MCF 10A (cell line): ENCODE results near the gene WFS1. TPM values are rescaled to one million over a fixed set of nuclear protein-coding genes. Genes with fewer than 3 reads are reported as not detected.

ENCODE experiments used
- BruUV-seq: library from RNA; stranded (reverse); fragments of 400-500 nt; replicated peaks from 2 replicates; lab custom pipeline; 2021; lab: Mats Ljungman, UMichigan
- CTCF ChIA-PET: fragments of 300-600 bp; sonication (Branson Sonifier 250); formaldehyde crosslinking; extraction: SDS; loops from one replicate; lab custom pipeline; 2021; ENCODE audit warnings: antibody characterized with exemption, inconsistent platforms; lab: Yijun Ruan, JAX
- POLR2A ChIA-PET: fragments of 300-600, 350-650 bp; sonication (Branson Sonifier 250); formaldehyde crosslinking; extraction: SDS; loops from one replicate; lab custom pipeline; 2020; ENCODE audit warnings: antibody characterized with exemption, inconsistent platforms; lab: Yijun Ruan, JAX
- DNase-seq: peaks from one replicate; pipeline ENCODE4 v3.0.0-alpha.2; 2018; ENCODE audit not compliant: unreplicated experiment
- H3K27ac Mint-ChIP-seq: one replicate; pipeline ENCODE4 v1.8.0; 2022; ENCODE audit warnings: mild to moderate bottlenecking, low read depth, mixed read lengths; ENCODE audit not compliant: unreplicated experiment
- H3K27me3 Mint-ChIP-seq: one replicate; pipeline ENCODE4 v1.8.0; 2022; ENCODE audit warnings: mixed read lengths; ENCODE audit not compliant: insufficient read depth, unreplicated experiment
- H3K36me3 Mint-ChIP-seq: one replicate; pipeline ENCODE4 v1.8.0; 2022; ENCODE audit warnings: mild to moderate bottlenecking, moderate library complexity, mixed read lengths; ENCODE audit not compliant: insufficient read depth, unreplicated experiment
- H3K4me1 Mint-ChIP-seq: one replicate; pipeline ENCODE4 v1.8.0; 2022; ENCODE audit warnings: mixed read lengths; ENCODE audit not compliant: insufficient read depth, unreplicated experiment
- H3K4me3 Mint-ChIP-seq: one replicate; pipeline ENCODE4 v1.8.0; 2022; ENCODE audit warnings: mild to moderate bottlenecking, moderate library complexity, mixed read lengths; ENCODE audit not compliant: unreplicated experiment
- H3K9me3 Mint-ChIP-seq: one replicate; pipeline ENCODE4 v1.8.0; 2022; ENCODE audit warnings: mixed read lengths; ENCODE audit not compliant: unreplicated experiment
- intact Hi-C: fragments of 100-400 bp; cut with micrococcal nuclease; formaldehyde crosslinking; loops from 2 replicates; pipeline ENCODE4 v1.14.1; 2022
- total RNA-seq: library from RNA; stranded (reverse); gene quantifications from 2 replicates; pipeline ENCODE4 v1.2.3, GENCODE V29; 2022
- TF ChIP-seq, protein P1 (sequence below): fragments of 200-600 bp; IDR thresholded peaks from one replicate; pipeline ENCODE4 v1.8.0; 2022; ENCODE audit warnings: antibody characterized with exemption, mild to moderate bottlenecking; ENCODE audit not compliant: unreplicated experiment

The WFS1 gene
- total RNA-seq, 1 experiment from 2014 or later: 41.7 TPM

DNA sequence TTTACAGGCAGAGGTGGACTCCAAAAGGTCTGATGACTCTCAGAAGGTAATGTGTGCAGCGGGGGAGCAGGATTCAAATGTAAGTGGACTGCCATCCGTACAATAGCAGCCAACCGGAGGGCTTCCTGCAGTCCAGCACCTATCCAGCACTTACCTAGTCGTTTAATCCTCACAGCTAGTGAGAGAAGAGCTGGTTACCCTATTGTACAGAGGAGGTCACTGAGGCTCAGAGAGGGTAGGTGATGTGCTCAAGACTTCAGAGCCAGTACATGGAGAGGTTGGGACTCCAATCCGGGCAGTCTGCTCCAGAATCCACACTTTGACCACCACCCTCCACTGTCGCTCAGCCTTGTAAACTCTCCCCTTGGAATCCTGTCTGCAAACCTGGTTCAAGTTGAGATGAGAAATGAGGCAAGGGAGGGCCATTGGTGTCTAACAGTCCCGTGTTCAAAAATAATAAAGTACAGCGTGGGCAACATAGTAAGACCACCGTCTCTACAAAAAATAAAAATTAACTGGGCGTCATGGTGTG is 46.8 kb upstream of the WFS1 start:
- H3K4me1 Mint-ChIP-seq: no peaks in the 10 kb centered on the region
- H3K36me3 Mint-ChIP-seq: peaks cover 4% of the 10 kb centered on the region
- H3K27ac Mint-ChIP-seq: no peak overlapping the region
- POLR2A ChIA-PET: no interaction called here
- no TSS peak for BruUV-seq
- CTCF ChIA-PET: no interaction called here
- intact Hi-C loops: no loop called here
- H3K27me3 Mint-ChIP-seq: peaks cover 2% of the 10 kb centered on the region
- DNase-seq: no peak
- H3K9me3 Mint-ChIP-seq: no peaks in the 10 kb centered on the region
- TF ChIP-seq, protein P1, sequence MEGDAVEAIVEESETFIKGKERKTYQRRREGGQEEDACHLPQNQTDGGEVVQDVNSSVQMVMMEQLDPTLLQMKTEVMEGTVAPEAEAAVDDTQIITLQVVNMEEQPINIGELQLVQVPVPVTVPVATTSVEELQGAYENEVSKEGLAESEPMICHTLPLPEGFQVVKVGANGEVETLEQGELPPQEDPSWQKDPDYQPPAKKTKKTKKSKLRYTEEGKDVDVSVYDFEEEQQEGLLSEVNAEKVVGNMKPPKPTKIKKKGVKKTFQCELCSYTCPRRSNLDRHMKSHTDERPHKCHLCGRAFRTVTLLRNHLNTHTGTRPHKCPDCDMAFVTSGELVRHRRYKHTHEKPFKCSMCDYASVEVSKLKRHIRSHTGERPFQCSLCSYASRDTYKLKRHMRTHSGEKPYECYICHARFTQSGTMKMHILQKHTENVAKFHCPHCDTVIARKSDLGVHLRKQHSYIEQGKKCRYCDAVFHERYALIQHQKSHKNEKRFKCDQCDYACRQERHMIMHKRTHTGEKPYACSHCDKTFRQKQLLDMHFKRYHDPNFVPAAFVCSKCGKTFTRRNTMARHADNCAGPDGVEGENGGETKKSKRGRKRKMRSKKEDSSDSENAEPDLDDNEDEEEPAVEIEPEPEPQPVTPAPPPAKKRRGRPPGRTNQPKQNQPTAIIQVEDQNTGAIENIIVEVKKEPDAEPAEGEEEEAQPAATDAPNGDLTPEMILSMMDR: no peak
- H3K4me3 Mint-ChIP-seq: no peak overlapping the region

DNA sequence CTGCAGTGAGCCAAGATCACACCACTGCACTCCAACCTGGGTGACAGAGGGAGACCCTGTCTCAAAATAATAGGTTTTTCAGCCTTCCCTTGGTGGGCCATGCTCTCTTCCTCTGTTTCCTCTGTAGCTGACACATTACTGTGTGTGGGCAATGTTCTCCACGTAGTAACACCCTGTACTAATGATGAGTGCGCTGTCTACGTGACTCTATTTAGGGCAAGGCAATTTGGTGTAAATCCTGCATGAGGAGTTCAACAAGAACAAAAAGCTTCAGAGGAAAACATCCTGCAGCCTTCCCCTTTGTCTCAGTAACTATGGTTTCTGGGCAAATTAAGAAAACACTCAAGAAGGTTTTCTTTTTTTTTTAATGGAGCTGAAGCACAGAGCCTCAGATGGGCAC is 44.9 kb upstream of the WFS1 start:
- Mint-ChIP-seq H3K9me3 (no peaks in the 10 kb centered on the region), H3K27ac (no peak overlapping the region), H3K4me3 (no peak overlapping the region), H3K4me1 (no peaks in the 10 kb centered on the region), H3K36me3 (peaks cover 4% of the 10 kb centered on the region), H3K27me3 (no peaks in the 10 kb centered on the region)
- DNase-seq: no peak
- POLR2A ChIA-PET: no interaction called here
- intact Hi-C loops: no loop called here
- TF ChIP-seq, protein P1: no peak
- CTCF ChIA-PET: interaction anchor here (0.6 to 1.3 kb wide), 5 partner anchors 36 to 413 kb away, joined by 3 to 4 read pairs (median 3); no protein-coding TSS in a partner anchor
- BruUV-seq: no TSS peak

DNA sequence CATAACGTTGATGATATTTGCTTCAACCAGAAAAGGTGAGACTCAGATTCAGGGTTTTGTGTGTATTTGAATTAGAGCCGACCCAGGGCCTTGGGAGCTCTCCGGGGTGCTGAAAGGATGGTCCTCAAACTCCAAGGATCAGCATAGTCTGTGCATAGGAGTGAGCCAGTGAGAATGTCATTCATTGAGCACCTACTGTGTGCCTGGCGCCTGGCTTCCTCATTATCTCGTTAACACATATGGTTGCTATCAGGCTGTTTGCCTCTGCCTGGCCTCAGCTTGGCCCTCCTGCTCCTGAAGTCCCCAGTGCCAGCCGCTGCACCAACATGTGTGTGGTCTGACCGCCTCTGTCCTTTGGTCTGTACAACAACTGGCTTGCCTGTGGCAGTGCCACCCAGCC is 44.2 kb upstream of the WFS1 start:
- POLR2A ChIA-PET: no interaction called here
- CTCF ChIA-PET: interaction anchor here (0.6 to 1.0 kb wide), 3 partner anchors 321 to 413 kb away, joined by 3 to 4 read pairs (median 3); no protein-coding TSS in a partner anchor
- Mint-ChIP-seq H3K4me1 (no peaks in the 10 kb centered on the region), H3K27me3 (no peaks in the 10 kb centered on the region), H3K36me3 (peaks cover 4% of the 10 kb centered on the region), H3K4me3 (no peak overlapping the region), H3K27ac (no peak overlapping the region), H3K9me3 (no peaks in the 10 kb centered on the region)
- TF ChIP-seq, protein P1: no peak
- intact Hi-C loops: no loop called here
- DNase-seq: peak; percentile 58
- no TSS peak for BruUV-seq

DNA sequence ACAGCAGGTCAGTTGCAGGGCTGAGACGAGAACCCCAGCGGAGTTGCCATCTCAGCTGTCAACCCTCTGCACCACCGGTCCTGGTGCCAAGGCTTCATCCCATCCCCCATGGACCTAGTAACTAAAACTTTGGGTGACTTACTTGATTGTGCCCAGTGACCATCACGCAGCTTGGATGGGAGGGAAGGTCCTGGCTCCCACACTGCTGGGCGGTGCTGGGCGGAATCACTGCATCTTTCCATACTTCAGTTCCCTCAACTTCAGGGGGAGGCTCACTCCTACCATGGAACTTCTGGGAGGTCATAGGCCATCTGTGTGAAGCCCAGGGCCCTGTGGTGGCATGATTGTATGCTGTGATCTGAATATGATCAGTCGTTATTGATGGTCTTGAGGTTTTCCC is 43.1 kb upstream of the WFS1 start:
- no peaks in the 10 kb centered on the region for H3K4me1 Mint-ChIP-seq
- ChIA-PET POLR2A (no interaction called here), CTCF (interaction anchor here (0.9 kb wide), 1 partner anchor 23 kb away, joined by 3 read pairs; no protein-coding TSS in a partner anchor)
- no peak overlapping the region for H3K4me3 Mint-ChIP-seq
- no peak overlapping the region for H3K27ac Mint-ChIP-seq
- BruUV-seq: no TSS peak
- no peaks in the 10 kb centered on the region for H3K9me3 Mint-ChIP-seq
- peaks cover 4% of the 10 kb centered on the region for H3K36me3 Mint-ChIP-seq
- no peaks in the 10 kb centered on the region for H3K27me3 Mint-ChIP-seq
- intact Hi-C loops: no loop called here
- TF ChIP-seq, protein P1: no peak
- DNase-seq: no peak
